ENCODE data around the gene PTMA. TPM values are rescaled to one million over a fixed set of nuclear protein-coding genes. Genes with fewer than 3 reads are reported as not detected.
A peak's percentile ranks its signal among the peaks of the same experiment; 100 is the strongest.

Gene PTMA
- total RNA-seq, 4 donors from 2014 or later, result 693 to 966 (median 818) TPM

- peak overlapping the region; percentile 32 to 53 for H3K4me3 ChIP-seq
- peaks cover 0 to 6% of the 10 kb centered on the region in 2 donors for H3K4me1 ChIP-seq
- no peak for DNase-seq
- no peaks in the 10 kb centered on the region for H3K27me3 ChIP-seq
- no peaks in the 10 kb centered on the region for H3K9me3 ChIP-seq
- peak overlapping the region; percentile 89 to 93 for H3K27ac ChIP-seq
- no peaks in the 10 kb centered on the region for H3K36me3 ChIP-seq
- TF ChIP-seq POLR2A (IDR thresholded peaks at IDR 0.05), result no peak
- TF ChIP-seq CTCF (IDR thresholded peaks at IDR 0.05), result no peak
- intact Hi-C loops (cut with DNase I; ENCODE audit: low total_unique reads), result no loop called here
Observed at GRCh38 chr2:231680285-231680991, 27.9 kb upstream of the PTMA start.

GRCh38 chr2:231680992-231681852 is 27.1 kb upstream of the PTMA start:
- intact Hi-C loops (cut with DNase I; ENCODE audit: low total_unique reads), result no loop called here
- peak overlapping the region; percentile 32 to 53 for H3K4me3 ChIP-seq
- H3K36me3 ChIP-seq, result no peaks in the 10 kb centered on the region
- peaks cover 0 to 6% of the 10 kb centered on the region in 2 donors for H3K4me1 ChIP-seq
- peak overlapping the region; percentile 89 to 93 for H3K27ac ChIP-seq
- no peaks in the 10 kb centered on the region for H3K9me3 ChIP-seq
- no peaks in the 10 kb centered on the region for H3K27me3 ChIP-seq
- DNase-seq, result peak; percentile 91 to 92
- peak; percentile 40 to 85 for TF ChIP-seq POLR2A (IDR thresholded peaks at IDR 0.05)
- TF ChIP-seq CTCF (IDR thresholded peaks at IDR 0.05), result peak in 2 of 4 experiments; percentile 12 to 22

GRCh38 chr2:231682603-231683291 is 25.6 kb upstream of the PTMA start:
- no peaks in the 10 kb centered on the region for H3K9me3 ChIP-seq
- H3K27ac ChIP-seq, result no peak overlapping the region
- no peak overlapping the region for H3K4me3 ChIP-seq
- DNase-seq, result no peak
- TF ChIP-seq CTCF (IDR thresholded peaks at IDR 0.05), result no peak
- no peaks in the 10 kb centered on the region for H3K27me3 ChIP-seq
- intact Hi-C loops (cut with DNase I; ENCODE audit: low total_unique reads), result no loop called here
- peaks cover 0 to 1% of the 10 kb centered on the region in 2 donors for H3K4me1 ChIP-seq
- no peaks in the 10 kb centered on the region for H3K36me3 ChIP-seq

- H3K9me3 ChIP-seq, result no peaks in the 10 kb centered on the region
- no peak overlapping the region for H3K27ac ChIP-seq
- no peak for DNase-seq
- no peaks in the 10 kb centered on the region for H3K4me1 ChIP-seq
- H3K36me3 ChIP-seq, result no peaks in the 10 kb centered on the region
- intact Hi-C loops (cut with DNase I; ENCODE audit: low total_unique reads), result no loop called here
- TF ChIP-seq POLR2A (IDR thresholded peaks at IDR 0.05), result no peak
- TF ChIP-seq CTCF (IDR thresholded peaks at IDR 0.05), result no peak
- H3K4me3 ChIP-seq, result no peak overlapping the region
- H3K27me3 ChIP-seq, result no peaks in the 10 kb centered on the region
Observed at GRCh38 chr2:231683292-231684235, 24.8 kb upstream of the PTMA start.
